HG03064 (cell line): ENCODE results near the gene ORMDL2.
"Not testable (repeated sequence)": the region's sequence is repeated elsewhere in the genome, so short reads cannot be mapped to it uniquely, and the experiment has no call there.

Source experiments
- ATAC-seq: cut with Tn5 transposase; IDR thresholded peaks from one replicate; pipeline ENCODE4 v1.9.1; 2021; ENCODE audit warnings: low read depth; ENCODE audit not compliant: unreplicated experiment

Gene ORMDL2

GRCh38 chr12:55850401-55850800, 32.6 kb downstream of the ORMDL2 start:
- no peak for ATAC-seq

GRCh38 chr12:55850893-55851292, 33.1 kb downstream of the ORMDL2 start:
- ATAC-seq = no peak

GRCh38 chr12:55852740-55853139, 34.9 kb downstream of the ORMDL2 start:
- no peak for ATAC-seq

- ATAC-seq = no peak
Measured at GRCh38 chr12:55861396-55861795, 43.6 kb downstream of the ORMDL2 start.

GRCh38 chr12:55861871-55862270, 44.0 kb downstream of the ORMDL2 start:
- no peak for ATAC-seq

GRCh38 chr12:55862286-55862685, 44.4 kb downstream of the ORMDL2 start:
- ATAC-seq = no peak

GRCh38 chr12:55862931-55863330, 45.1 kb downstream of the ORMDL2 start:
- ATAC-seq = not testable (repeated sequence)

GRCh38 chr12:55865327-55865726, 47.5 kb downstream of the ORMDL2 start:
- ATAC-seq = no peak

- ATAC-seq = not testable (repeated sequence)
Measured at GRCh38 chr12:55866454-55867004, 48.7 kb downstream of the ORMDL2 start.
